Esophagus muscularis mucosa (tissue), 3 donors: ENCODE data around the gene CENPVL3.
"Not testable (repeated sequence)": the region's sequence is repeated elsewhere in the genome, so short reads cannot be mapped to it uniquely, and the experiment has no call there.

Experiments used
- EP300 ChIP-seq: sonication (generic); formaldehyde crosslinking; IDR thresholded peaks from one replicate; pipeline ENCODE4 v1.6.1; 2017; ENCODE audit warnings: antibody characterized with exemption
- TF ChIP-seq, protein P1 (sequence below), 3 experiments: fragments of 200-600 bp in 2 of 3; fragments of 450-650 bp in 1 of 3; sonication (generic) in 2 of 3; IDR thresholded peaks; one replicate each; pipeline ENCODE4 v1.5.1; 2017 to 2019; ENCODE audit warnings: antibody characterized with exemption in 3 of 3, mild to moderate bottlenecking in 2 of 3, moderate library complexity in 1 of 3

DNA sequence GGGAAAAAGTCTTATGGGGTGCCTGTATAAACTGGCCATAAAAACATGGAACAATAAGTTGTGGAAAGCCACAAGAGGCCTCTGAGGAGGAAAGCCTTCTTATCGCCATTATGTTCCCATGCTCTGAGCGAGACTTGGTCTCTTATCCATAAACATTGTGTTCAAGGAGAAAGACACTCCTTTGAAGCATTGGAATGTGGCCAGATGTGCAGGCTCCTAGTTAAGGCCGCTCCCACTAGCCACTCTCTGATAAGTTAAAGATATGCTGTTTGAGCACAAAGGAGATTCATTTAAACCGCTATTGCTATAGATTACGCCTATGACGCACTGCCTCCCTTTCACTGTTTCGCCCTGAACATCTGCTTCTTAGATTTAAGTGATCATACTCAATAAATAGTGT is 17.8 kb upstream of the CENPVL3 start:
- not testable (repeated sequence) for TF ChIP-seq EP300
- TF ChIP-seq, protein P1, sequence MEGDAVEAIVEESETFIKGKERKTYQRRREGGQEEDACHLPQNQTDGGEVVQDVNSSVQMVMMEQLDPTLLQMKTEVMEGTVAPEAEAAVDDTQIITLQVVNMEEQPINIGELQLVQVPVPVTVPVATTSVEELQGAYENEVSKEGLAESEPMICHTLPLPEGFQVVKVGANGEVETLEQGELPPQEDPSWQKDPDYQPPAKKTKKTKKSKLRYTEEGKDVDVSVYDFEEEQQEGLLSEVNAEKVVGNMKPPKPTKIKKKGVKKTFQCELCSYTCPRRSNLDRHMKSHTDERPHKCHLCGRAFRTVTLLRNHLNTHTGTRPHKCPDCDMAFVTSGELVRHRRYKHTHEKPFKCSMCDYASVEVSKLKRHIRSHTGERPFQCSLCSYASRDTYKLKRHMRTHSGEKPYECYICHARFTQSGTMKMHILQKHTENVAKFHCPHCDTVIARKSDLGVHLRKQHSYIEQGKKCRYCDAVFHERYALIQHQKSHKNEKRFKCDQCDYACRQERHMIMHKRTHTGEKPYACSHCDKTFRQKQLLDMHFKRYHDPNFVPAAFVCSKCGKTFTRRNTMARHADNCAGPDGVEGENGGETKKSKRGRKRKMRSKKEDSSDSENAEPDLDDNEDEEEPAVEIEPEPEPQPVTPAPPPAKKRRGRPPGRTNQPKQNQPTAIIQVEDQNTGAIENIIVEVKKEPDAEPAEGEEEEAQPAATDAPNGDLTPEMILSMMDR (IDR thresholded peaks at IDR 0.05): not testable (repeated sequence)
